NCI-H2081 (cell line): ENCODE results near the gene INSIG2.

ENCODE experiments used
- DNase-seq, 2 experiments: peaks; one replicate each; lab custom pipeline; 2025; lab: John Stamatoyannopoulos, UW

The INSIG2 gene

DNA sequence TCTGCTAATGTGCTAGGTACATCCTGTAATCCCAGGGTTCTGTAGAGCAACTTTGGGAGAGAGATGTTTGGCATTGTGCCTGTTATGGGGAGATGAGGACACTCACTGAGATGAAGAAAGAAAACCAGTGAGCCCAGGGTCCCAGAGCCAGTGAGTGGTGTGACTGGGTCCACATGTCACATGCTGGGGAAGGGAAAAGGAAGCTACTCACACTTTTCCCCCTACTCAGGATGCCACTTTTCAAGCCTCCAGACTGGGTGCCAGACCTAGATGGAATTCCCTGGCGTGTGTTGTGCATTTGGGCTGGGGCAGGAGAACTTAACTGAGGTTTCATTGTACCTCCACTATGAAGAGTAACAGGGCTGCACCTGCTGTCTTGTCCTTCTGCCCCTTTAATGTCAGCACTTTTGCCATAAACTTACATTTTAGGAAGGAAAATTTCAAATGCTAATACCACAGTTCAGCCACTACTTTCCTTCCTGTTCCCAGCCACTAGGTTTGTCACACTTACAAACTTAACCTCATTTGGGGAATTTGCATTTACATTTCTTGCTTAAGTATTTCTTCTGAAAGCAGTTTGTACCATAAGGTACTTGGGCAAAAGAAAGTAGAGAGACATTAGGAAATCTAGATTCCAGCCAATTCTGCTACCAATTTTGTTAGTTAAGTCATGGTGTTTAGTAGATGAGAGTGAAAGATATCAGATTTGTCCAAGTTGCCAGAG is 10.2 kb downstream of the INSIG2 start:
- DNase-seq = no peak

DNA sequence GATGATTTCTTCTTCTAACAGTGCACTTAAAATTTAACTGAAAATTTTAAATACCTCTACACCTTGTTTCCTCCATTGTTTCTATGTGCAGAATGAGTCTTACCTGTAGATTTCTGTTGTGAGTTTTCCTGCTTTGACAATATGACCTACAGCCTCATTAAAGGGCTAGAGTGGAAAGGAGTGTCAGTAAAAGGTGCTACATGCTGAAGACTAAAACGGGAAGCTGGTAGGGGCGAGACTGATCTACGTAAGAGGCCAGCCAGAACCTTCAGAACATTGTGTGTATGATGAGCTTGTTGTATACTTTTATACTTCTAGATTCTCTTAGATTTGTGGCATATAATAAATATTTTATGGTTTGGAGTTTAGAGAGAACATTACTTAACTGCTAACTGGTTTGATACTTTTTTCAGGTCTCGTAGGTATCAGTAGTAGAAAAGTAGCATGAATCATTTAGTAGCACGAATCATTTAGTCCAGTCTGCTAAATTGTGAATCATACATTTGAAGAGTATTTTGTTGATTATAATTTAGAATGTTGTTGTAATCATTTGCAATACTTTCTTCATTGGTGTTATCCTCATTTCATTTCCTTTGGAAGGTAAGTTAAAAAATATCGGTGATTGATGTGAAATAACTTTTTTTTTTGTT is 14.3 kb downstream of the INSIG2 start:
- no peak for DNase-seq

DNA sequence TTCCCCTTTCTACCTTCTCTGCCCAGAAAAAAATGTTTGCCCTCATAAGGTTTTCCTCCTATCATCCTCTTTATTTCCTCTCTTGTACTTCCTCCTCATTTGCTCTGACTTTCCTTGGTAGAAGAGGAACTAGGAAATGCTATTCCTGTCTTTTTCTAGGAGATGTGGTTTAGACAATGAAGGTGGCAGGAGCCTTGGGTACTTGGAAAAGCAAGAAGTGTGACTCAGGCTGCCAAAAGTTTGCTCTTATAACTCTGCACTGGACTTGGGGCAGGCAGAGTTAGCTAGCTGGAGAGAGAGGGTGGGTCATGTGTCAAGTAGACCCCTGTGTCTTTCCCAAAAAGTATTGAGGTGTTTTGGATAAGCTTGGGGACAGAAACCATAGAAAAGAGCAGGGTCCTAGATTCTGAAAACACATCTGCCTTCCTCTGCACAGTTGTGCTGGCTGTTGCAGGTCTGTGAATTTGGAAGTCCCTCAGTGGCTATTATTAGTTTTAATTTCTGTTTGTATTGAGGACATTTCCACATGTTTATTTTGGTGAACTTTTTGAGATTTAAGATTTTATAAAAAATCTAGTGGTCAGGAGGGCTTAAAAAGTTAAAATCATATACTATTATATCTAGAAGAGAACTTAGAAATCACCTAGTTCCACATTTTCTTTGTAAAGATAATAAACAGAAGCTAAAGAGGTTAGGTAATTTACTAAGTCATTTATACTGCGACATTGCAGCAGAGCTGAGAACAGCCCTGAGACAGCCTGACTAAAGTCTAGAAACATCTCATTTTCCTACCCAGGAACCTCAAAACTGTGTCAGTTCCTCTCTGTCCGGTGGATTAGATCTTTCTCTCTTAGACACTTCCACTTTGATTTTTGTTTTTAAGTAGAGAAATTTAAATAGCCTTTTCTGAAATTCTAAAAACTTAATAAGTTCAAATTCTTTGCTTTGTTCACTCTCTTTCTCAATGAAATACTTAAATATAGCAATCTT is 16.0 kb downstream of the INSIG2 start:
- no peak for DNase-seq

DNA sequence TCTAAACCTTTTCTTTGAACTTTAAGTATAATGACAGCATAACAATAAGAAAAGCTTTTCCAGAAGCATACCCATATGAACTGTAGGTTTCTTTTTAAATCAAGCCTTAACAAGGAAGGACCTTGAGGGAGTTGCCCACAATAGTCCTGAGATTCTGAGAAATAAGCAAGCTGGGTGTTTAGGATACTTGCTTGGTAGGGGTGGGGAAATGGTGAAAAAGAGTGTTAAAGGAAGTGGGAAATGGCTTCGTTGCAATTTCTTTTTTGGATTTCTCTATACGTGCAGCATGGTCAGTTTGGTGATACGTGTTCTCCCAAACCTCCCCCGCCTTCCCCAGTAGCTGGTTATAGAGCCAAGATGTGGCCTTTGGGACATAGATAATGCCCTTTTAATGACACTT is 17.2 kb downstream of the INSIG2 start:
- DNase-seq = no peak

DNA sequence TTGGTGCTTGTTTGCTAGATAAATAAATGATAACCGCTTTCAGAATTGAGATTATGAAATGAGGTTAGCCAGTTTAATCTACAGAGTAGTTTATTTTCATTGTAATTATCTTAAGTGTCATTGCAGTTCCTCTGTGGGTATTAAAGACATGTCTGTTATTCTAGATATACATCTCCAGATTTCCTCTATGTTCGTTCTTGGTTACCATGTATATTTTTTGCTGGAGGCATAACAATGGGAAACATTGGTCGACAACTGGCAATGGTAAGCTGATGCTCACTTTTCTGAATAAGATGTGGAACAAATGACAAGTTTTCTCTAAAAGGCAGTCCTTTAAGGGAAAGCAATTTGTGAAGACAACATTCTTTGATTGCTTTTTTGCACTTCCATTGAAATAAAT is 18.7 kb downstream of the INSIG2 start:
- DNase-seq = no peak

DNA sequence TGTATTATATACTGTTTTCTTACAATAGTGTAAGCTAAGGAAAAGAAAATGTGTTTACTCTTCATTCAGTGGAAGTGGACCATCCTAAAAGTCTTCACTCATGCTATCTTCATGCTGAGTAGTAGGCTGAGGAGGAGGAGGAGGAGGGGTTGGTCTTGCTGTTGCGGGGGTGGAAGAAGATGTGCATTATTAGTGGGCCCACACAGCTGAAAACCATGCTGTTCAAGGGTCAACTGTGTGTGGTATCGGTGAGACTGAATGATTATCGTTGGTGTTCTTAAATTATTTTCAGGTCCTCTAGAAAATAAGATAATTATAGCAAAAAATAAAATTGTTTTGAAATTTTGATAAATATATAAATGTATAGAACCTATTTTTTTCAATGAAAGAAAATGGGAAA is 22.0 kb downstream of the INSIG2 start:
- DNase-seq = no peak

DNA sequence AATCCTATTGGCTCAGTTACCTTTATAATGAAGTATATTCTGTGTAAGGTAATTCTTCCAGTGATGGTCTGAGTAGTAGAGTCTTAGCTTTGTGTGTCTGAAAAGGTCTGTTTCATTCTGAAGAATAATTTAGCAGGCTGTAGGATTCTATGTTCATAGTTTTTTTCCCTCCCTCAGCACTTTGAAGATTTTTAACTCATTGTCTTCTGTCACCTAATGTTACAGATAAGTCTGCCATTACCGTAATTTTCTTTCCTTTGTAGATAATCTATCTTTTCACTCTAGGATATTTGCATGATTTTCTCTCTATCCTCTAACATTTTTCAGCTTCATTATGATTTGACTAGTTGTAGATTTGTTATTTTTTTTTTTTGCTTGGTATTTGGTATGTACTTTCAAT is 22.7 kb downstream of the INSIG2 start:
- no peak for DNase-seq

DNA sequence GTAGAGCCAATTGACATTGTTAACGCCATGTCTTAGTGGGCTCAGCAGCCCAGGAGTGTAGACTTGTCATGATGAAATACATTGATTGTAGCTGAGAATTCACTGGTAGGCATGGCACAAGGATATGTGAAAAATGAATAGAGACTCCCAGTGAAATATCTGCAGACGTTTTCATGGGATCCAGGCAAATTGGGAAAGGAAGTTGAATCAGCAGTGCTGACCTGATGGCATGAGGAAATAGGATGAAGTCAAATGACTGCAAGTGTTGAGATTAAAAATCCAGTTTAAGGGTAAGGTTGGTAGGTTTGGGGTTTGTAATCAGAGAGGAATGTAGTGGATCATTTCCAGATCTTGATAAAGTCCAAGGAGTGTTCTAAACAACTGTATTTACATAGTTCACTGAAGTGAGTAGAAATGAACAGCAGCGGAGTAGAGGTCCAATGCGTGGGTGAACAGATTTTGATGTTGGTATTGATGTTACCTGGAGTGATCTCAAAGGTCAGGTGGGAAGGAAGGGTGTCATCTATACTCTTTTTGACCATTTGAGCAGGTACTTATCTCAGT is 24.6 kb downstream of the INSIG2 start:
- DNase-seq = no peak

DNA sequence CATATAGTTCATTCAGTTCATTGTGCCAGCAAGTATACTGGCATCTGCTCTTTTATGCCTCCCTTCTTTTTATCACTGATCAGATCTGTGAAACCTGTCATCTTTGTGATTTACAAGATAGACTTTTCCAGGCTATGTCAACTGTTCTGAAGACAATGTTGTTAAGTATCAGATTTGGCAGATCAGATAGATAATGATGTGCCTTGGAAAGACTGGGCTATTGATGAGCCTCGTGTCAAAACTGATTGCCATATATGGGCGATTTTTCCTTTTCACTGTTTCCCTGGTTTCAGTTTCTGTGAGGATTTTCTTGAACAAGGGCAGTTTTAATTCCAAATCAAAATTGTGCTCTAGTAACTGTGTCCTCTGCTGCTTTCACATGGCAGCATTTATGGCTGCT is 26.6 kb downstream of the INSIG2 start:
- DNase-seq = no peak

DNA sequence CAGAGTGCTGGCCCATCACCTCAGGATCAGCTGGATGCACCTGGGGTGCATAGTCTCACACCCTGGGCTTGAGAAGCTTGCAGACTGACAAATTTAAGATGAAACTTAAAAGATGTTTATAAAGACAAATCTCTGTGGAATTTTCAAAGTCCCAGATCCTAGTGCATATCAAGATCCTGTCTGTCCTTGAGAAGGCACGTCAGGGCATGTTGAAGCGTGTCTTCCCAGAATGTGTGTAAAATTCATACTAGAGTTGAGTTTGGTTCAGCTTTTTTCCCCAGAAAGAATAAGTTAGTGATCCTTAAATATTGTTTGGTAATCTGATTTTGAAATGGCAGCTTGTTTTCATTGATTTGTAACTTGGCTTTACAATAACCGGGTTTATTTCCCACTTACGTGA is 27.5 kb downstream of the INSIG2 start:
- no peak for DNase-seq

DNA sequence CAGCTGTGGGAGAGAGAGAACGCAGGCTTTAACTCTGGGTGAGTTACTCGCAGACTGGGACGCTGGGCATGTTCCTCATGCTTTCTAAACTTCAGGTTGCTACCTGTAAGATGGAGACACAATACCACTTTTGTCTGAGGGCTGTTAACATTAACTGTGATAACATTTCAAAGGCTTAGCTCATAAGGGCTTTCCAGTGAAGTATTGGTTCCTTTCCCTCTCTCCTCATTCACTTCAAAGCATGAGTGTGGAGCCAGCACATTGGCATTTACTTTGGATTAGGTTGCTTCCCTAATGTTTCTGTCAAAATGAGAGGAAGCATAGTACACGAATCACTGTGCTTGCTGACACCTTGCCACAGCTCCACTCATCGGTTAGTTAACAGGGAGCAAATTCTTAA is 30.2 kb downstream of the INSIG2 start:
- DNase-seq = no peak

DNA sequence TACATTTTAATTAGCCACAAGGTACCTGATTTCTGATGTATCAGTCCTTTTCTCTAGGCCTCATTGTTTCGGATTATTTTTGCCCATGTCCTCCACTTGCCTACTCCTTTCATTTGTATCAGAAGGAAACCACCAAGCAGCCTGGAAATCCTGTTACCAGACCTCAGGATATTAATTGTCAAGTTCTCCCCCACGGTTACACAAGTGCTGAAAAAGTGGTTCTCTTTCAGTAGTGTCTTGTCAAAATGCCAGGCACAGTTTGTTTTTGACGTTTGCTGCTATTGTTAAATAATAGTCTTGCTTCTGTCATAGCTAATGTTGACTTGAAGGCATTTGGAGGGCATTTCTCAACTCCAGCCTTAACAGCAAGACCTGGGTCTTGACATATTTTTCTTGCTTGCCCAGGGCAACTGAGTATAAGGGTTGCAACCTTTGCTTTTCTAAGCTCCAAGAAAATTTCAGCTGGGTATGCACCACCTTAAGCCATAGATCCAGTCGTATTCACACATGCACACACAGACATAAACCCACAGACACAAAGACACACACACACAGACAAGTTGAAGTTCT is 31.0 kb downstream of the INSIG2 start:
- DNase-seq = no peak

DNA sequence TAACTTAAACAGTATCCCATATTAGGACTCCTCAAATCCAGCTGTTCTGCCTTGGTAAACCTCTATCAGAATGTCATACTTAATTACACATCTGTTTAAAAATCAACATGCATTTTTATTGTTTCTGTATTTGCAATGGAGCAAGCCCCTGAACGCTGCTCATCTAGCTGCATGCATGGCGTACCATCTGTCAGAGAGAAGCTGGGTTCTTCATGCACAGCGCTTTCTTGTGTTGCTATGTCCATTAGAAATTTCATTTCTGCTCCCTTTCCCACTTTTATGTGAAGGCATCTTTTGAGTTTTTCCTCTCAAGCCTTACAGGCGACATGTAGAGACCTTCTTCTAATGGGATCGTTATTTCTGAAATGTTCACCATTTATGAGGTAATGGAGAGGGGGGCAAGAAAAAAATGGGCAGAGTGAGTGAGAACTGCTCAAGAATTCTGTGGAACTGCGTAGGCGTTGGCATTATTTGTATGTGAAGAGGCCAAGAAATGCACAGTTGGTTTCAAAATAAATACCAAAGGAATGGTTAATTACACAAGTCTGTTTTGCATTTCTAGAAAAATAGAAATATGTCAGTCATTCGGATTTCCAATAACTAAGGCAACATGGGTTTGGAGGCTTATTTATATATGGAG is 31.6 kb downstream of the INSIG2 start:
- no peak for DNase-seq

DNA sequence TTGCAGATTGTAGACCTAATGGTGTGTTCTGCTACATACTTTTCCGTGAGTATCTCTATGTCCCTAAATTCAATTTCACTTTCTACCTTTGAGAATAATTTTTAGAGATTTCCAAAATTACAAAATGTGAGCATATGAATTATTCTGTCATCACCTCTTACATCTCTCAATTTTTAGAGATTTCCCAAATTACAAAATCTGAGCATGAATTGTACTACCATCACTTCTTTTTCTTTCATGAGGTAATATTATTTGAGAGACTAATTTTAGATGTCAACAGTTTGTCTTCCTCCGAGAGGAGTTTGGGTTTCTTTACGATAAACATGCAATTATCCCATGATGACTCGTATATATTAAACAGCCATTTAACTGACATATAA is 32.1 kb downstream of the INSIG2 start:
- no peak for DNase-seq

DNA sequence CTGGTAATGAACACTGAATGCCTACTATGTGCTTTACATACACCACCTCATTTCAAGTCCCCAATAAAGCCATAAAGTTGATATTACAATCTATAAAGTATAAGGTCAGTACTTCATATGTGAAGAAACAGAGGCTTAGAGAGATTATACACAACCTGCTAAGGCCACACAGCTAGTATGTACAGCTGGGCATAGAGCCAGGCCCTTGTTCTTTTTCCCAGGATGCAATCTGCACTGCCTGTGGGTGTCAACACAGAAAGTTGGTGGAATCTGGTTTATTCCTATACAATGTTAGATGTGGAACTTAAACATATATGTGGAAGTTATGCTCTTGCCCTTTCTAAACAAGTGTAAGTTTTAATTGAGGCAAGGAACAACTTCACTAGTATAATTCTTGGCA is 32.8 kb downstream of the INSIG2 start:
- DNase-seq = no peak

DNA sequence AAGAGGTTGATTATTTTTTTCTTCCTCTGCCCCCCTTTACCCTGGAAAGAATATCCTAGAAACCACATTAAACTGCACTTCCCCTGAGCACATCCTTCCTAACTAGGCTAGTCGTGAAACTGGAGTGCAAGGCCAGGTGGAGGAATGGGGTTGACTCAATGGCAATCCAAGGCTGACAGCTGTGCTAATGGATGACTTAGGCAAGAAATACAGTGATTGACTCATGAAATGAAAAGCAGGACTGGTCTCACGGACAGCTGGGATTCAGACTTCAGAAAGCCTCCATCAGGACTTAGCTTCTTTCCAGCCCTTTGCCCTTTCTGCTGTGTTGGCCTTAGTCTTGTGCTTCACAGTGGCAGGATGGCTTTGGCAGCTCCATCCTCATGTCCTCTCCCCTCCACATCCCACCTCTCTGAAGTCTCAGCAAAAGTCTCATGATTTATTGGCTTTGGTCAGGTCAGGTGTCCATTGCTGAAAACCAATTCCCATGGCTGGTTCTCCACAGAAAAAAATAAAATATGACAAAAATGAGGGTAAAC is 33.8 kb downstream of the INSIG2 start:
- no peak for DNase-seq

DNA sequence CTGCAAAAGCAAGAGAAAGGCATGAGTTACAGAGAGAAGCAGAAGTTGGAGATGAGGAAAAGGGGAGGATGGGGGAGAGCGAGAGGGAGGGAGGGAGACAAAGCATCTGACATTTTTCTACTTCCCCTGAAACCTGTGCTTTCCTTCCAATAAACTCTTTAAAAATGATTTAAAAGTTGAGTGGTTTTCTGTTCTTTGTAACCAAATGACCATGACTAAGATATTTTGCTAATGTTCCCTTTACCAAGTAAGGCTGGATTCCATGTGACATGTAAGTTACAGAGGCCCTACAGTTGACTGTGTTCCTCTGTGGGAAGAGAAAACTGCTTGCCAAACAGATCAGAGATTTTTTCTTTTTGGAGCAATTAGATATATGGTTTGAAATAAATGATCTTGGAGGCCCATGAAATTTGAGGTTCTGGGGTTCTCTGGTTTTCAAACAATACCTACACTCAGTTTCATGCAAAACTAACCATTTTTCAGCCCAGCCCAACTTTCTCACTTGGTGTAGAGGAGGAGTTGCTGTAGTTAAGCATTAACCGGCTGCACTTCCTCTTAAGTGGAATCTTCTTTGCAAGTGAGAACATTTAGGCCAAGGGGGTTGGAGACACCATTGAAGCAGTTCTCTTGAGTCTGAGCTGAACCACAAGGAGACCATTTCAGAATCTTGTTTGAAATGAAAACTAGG is 34.5 kb downstream of the INSIG2 start:
- no peak for DNase-seq

DNA sequence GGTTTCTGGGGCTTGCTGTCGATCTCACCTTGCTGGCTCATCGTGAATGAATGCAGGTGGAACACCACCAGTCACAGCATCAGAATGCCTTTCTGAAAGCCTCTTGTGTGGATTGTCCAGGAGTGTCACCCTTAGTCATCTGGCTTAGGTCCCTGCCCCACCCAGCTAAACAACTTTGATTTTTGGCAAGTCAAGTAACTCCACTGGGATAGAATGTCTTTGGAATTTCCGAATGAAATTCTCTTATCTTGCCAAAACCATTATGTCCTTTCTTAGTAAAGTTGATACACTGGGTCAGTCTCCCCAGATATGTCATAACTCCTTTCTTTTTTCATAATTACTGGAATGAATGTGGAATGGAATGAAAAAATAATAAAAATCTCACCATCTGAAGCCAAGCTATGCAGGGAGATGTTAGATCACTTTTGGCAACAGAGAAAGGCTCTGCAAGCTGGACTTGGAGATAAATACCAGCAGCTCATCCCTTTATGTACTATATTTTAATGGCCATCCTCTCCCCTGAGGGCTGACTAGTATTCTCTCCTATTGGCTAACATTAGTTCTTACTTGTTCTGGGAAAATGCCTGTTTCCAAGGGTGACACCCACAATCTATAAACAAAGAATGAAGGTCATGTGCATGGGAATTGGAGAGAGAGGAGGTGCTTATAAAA is 35.4 kb downstream of the INSIG2 start:
- DNase-seq = no peak

DNA sequence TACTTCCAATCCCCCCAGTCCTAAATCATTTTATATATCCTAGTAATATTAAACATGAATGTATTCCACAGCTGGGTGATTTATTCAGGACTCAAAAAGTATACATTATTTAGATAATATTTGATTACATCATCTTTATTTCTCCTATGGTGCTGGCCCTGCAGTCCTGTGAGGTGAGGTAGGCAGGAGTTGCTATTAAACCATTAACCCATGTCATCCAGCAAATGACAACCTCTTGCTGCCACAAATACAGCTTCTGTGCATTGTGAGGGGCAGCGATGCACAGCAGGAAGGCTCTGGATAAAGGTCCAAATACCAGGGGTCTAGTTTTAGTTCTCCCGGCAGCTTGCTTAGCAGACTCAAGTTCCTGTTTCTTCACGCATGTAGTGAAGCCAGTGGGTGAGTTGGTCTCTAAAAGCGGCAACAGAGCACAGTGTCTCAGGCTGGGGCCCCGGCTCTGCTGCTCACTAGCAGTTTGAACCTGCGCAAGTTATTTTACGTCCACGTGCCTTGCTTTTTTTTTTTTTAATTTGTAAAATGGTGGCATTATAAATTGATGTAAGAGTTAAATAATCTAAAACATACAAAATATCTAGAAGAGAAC is 36.1 kb downstream of the INSIG2 start:
- DNase-seq = no peak

DNA sequence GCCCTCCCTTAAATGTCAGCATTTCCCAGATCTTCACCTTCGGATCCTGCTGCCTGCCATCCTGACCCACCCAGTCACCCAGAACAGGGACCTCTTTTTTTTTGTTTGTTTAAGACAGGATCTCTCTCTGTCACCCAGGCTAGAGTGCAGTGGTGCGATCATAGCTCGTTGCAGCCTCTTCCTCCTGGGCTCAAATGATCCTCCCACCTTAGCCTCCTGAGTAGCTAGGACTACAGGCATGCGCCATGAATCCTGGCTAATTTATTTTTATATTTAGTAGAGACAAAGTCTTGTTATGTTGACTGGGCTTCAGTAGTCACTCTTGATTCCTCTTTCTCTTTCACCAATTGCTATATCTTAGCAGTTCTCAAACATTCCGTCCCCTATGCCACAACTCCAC is 39.0 kb downstream of the INSIG2 start:
- no peak for DNase-seq
